Gastrocnemius medialis (tissue), 4 donors: ENCODE measurements around the gene RIPOR3.

Source experiments
- POLR2A ChIP-seq, 2 donors: fragments of 450-650 bp; IDR thresholded peaks; one replicate each; pipeline ENCODE4 v1.6.1; 2017; ENCODE audit warnings: antibody characterized with exemption in 2 of 2, mild to moderate bottlenecking in 2 of 2, moderate library complexity in 2 of 2
- TF ChIP-seq, protein P1 (sequence below), 5 experiments: fragments of 450-650 bp in 3 of 5; fragments of 200-600 bp in 2 of 5; sonication (generic) in 2 of 5; IDR thresholded peaks in 4 of 5; conservative IDR thresholded peaks in 1 of 5; 1 replicate in 4 of 5; 2 replicates in 1 of 5; pipeline ENCODE4 v1.5.1; 2016 to 2019; ENCODE audit warnings: antibody characterized with exemption in 5 of 5, mild to moderate bottlenecking in 3 of 5, moderate library complexity in 3 of 5

DNA sequence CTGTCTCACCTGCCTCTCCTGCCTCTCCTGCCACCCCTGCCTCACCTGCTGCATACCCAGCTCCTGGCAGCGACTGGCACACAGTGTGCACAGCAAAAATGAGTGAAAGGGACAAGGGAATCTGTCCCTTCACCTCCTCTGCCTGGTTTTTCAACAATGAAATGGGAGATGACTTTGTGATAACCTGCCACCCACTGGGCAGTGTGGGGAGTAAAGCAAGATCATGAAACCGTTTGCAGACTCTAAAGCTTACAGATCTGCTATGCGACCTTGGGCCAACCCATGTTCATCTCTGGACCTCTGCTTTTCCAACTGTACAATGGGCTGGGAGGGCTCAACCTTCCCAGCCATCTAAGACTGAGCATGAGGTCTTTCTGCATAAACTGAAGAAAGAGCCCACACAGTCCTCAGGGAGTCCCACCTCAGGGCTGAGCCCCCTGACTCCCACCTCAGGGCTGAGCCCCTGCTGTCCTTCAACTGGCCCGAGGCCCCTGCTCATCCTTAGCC is 81.1 kb downstream of the RIPOR3 start:
- TF ChIP-seq, protein P1, sequence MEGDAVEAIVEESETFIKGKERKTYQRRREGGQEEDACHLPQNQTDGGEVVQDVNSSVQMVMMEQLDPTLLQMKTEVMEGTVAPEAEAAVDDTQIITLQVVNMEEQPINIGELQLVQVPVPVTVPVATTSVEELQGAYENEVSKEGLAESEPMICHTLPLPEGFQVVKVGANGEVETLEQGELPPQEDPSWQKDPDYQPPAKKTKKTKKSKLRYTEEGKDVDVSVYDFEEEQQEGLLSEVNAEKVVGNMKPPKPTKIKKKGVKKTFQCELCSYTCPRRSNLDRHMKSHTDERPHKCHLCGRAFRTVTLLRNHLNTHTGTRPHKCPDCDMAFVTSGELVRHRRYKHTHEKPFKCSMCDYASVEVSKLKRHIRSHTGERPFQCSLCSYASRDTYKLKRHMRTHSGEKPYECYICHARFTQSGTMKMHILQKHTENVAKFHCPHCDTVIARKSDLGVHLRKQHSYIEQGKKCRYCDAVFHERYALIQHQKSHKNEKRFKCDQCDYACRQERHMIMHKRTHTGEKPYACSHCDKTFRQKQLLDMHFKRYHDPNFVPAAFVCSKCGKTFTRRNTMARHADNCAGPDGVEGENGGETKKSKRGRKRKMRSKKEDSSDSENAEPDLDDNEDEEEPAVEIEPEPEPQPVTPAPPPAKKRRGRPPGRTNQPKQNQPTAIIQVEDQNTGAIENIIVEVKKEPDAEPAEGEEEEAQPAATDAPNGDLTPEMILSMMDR (IDR thresholded peaks at IDR 0.05 in 4 of 5, conservative IDR thresholded peaks at IDR 0.05 in 1 of 5): no peak
- no peak for TF ChIP-seq POLR2A (IDR thresholded peaks at IDR 0.05)
